ENCODE measurements around the gene OGN.

GRCh38 chr9:92385953-92386352 lies 18.4 kb downstream of the OGN start:
- no peak for TF ChIP-seq SPI1 (IDR thresholded peaks at IDR 0.05; ENCODE audit: low read depth, low read length)
- TF ChIP-seq POLR2A (IDR thresholded peaks at IDR 0.05; ENCODE audit: low read depth, low read length) = no peak
- TF ChIP-seq TAF1 (IDR thresholded peaks at IDR 0.05; ENCODE audit: low read depth, low read length) = no peak
